Body of pancreas (tissue), 4 donors: ENCODE data around the gene LIN7B. TPM values are rescaled to one million over a fixed set of nuclear protein-coding genes. Genes with fewer than 3 reads are reported as not detected.

Experiments used
- ATAC-seq: fragments of 150-250 bp; one replicate; pipeline ENCODE4 v1.9.1; 2016
- DNase-seq, 4 donors: peaks; one replicate each; pipeline ENCODE4 v3.0.0-alpha.2; 2019
- H3K27ac ChIP-seq, 4 donors: fragments of 200-600 bp; sonication (generic); 1 replicate in 3 of 4; 2 replicates in 1 of 4; pipeline versions ENCODE4 v1.5.1 to v1.6.1; 2016 to 2019; ENCODE audit warnings: mild to moderate bottlenecking in 1 of 4, mixed read lengths in 1 of 4, moderate library complexity in 1 of 4
- H3K27me3 ChIP-seq, 2 donors: fragments of 200-600 bp; sonication (generic); one replicate each; pipeline ENCODE4 v1.6.0; 2016; ENCODE audit warnings: mild to moderate bottlenecking in 1 of 2
- H3K36me3 ChIP-seq, 2 donors: fragments of 200-600 bp; sonication (generic); replicated peaks in 1 of 2; 2 replicates each; pipeline ENCODE4 v1.5.1; 2016; ENCODE audit warnings: low read depth in 2 of 2; ENCODE audit not compliant: insufficient read depth in 1 of 2
- H3K4me1 ChIP-seq: fragments of 200-600 bp; sonication (generic); one replicate; pipeline ENCODE4 v1.6.0; 2016
- H3K4me3 ChIP-seq, 2 donors: fragments of 200-600 bp; sonication (generic); 1 replicate in 1 of 2; 2 replicates in 1 of 2; pipeline ENCODE4 v1.5.1; 2016 to 2019
- H3K9me3 ChIP-seq, 3 donors: fragments of 200-600 bp; sonication (generic); 1 replicate in 2 of 3; 2 replicates in 1 of 3; pipeline ENCODE4 v1.5.1; 2016
- POLR2A ChIP-seq, 3 donors: fragments of 450-650 bp; IDR thresholded peaks; one replicate each; pipeline ENCODE4 v1.6.1; 2016; ENCODE audit warnings: antibody characterized with exemption in 3 of 3, mild to moderate bottlenecking in 2 of 3
- WGBS, 2 donors: methylation state at CpG; one replicate each; pipeline ENCODE4 v1.1.5; 2017; 5-methylcytosine and 5-hydroxymethylcytosine counted together
- intact Hi-C: fragments of 100-400 bp; cut with DNase I; formaldehyde crosslinking; loops from one replicate; pipeline ENCODE4 v1.15.1; 2023
- total RNA-seq, 2 donors: library from RNA; depleted of rRNA; stranded (reverse); fragments of >200 nt; gene quantifications; one replicate each; pipeline ENCODE4 v1.1.0, GENCODE V29; 2016
- TF ChIP-seq, protein P1 (sequence below), 7 experiments: fragments of 450-650 bp in 4 of 7; fragments of 200-600 bp in 3 of 7; sonication (generic) in 3 of 7; IDR thresholded peaks; one replicate each; pipeline ENCODE4 v1.5.1; 2016 to 2019; ENCODE audit warnings: antibody characterized with exemption in 7 of 7

LIN7B gene
- total RNA-seq, 2 donors from 2014 or later, result 8.3 to 24.1 TPM

DNA sequence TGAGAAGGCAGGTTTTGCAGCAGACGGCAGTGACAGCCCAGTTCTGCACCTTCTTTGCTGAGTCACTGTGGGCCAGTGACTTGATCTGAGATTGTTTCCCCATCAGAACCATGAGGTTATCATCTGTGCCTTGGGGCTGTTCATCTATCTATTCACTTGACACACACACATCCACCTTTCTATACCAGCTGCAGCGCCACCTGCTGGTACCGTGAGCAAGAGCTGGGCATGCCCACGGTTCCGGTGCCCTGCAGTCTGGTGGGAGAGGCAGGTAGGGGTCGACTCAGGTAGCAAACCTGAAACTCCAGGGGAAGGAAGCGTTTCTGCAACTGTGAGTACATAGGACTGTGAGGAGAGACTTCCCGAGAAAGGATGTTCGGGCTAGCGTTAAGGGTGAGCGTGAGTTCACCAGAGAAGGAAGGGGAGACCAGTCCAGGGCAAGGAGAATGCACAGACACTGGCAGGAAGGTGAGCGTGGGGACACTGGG, 7.5 kb upstream of the LIN7B start:
- intact Hi-C loops, result no loop called here
- peak; percentile 51 to 67 (median 55) for DNase-seq
- Histone ChIP-seq H3K4me1 (peaks cover 8% of the 10 kb centered on the region), H3K27ac (no peak overlapping the region), H3K36me3 (peaks cover 7 to 14% of the 10 kb centered on the region in 2 donors), H3K27me3 (no peaks in the 10 kb centered on the region), H3K4me3 (no peak overlapping the region), H3K9me3 (no peaks in the 10 kb centered on the region)
- TF ChIP-seq POLR2A (IDR thresholded peaks at IDR 0.05), result no peak
- TF ChIP-seq, protein P1, sequence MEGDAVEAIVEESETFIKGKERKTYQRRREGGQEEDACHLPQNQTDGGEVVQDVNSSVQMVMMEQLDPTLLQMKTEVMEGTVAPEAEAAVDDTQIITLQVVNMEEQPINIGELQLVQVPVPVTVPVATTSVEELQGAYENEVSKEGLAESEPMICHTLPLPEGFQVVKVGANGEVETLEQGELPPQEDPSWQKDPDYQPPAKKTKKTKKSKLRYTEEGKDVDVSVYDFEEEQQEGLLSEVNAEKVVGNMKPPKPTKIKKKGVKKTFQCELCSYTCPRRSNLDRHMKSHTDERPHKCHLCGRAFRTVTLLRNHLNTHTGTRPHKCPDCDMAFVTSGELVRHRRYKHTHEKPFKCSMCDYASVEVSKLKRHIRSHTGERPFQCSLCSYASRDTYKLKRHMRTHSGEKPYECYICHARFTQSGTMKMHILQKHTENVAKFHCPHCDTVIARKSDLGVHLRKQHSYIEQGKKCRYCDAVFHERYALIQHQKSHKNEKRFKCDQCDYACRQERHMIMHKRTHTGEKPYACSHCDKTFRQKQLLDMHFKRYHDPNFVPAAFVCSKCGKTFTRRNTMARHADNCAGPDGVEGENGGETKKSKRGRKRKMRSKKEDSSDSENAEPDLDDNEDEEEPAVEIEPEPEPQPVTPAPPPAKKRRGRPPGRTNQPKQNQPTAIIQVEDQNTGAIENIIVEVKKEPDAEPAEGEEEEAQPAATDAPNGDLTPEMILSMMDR (IDR thresholded peaks at IDR 0.05), result peak; percentile 51 to 71 (median 63)
- 49 to 62% methylated on average over 11 to 12 of the region's 12 CpGs for WGBS, 2 donors
- peak; percentile 60 for ATAC-seq

DNA sequence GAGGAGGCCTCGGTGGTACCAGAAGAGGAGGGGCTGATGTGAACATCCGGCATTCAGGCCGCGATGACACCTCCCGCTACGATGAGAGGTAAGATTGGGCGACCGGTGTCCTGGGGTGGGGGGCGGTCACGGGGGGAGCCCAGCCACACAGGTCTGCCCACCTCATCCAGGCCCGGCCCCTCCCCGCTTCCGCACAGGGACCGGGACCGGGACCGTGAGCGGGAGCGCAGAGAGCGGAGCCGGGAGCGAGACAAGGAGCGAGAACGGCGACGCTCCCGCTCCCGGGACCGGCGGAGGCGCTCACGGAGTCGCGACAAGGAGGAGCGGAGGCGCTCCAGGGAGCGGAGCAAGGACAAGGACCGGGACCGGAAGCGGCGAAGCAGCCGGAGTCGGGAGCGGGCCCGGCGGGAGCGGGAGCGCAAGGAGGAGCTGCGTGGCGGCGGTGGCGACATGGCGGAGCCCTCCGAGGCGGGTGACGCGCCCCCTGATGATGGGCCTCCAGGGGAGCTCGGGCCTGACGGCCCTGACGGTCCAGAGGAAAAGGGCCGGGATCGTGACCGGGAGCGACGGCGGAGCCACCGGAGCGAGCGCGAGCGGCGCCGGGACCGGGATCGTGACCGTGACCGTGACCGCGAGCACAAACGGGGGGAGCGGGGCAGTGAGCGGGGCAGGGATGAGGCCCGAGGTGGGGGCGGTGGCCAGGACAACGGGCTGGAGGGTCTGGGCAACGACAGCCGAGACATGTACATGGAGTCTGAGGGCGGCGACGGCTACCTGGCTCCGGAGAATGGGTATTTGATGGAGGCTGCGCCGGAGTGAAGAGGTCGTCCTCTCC, 6.3 kb upstream of the LIN7B start:
- Histone ChIP-seq H3K4me1 (peaks cover 8% of the 10 kb centered on the region), H3K9me3 (no peaks in the 10 kb centered on the region), H3K36me3 (peaks cover 6 to 7% of the 10 kb centered on the region in 2 donors), H3K27me3 (no peaks in the 10 kb centered on the region), H3K4me3 (no peak overlapping the region), H3K27ac (no peak overlapping the region)
- 94 to 97% methylated on average over 86 to 93 of the region's 93 CpGs for WGBS, 2 donors
- no peak for DNase-seq
- ATAC-seq, result no peak
- TF ChIP-seq POLR2A (IDR thresholded peaks at IDR 0.05), result no peak
- intact Hi-C loops, result no loop called here

DNA sequence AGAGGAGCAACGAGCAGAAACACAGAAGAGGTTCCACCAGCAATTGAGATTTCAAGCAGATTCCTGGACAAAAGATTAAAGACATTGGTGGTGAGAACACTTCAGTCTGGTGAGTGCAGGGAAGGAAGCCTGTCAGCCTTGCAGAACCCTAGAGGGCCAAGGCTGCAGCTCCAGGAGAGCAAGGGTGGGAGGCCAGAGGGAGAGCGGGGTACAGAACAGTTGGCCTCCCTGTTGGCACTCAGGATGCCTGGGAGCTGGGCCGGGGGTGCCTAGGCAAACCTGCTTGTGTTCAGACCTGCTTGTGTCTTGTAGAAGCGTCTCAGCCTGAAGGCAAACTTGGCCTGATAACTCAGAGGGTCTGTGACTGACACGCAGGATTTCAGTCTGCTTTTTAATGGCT, 5.1 kb upstream of the LIN7B start:
- Histone ChIP-seq H3K4me1 (peaks cover 13% of the 10 kb centered on the region), H3K9me3 (no peaks in the 10 kb centered on the region), H3K36me3 (peaks cover 5 to 7% of the 10 kb centered on the region in 2 donors), H3K4me3 (no peak overlapping the region), H3K27ac (no peak overlapping the region), H3K27me3 (no peaks in the 10 kb centered on the region)
- ATAC-seq, result no peak
- WGBS, 2 donors, result 79 to 87% methylated on average over 5 of the region's 5 CpGs
- no peak for TF ChIP-seq POLR2A (IDR thresholded peaks at IDR 0.05)
- TF ChIP-seq, protein P1 (IDR thresholded peaks at IDR 0.05), result no peak
- no peak for DNase-seq
- intact Hi-C loops, result no loop called here

DNA sequence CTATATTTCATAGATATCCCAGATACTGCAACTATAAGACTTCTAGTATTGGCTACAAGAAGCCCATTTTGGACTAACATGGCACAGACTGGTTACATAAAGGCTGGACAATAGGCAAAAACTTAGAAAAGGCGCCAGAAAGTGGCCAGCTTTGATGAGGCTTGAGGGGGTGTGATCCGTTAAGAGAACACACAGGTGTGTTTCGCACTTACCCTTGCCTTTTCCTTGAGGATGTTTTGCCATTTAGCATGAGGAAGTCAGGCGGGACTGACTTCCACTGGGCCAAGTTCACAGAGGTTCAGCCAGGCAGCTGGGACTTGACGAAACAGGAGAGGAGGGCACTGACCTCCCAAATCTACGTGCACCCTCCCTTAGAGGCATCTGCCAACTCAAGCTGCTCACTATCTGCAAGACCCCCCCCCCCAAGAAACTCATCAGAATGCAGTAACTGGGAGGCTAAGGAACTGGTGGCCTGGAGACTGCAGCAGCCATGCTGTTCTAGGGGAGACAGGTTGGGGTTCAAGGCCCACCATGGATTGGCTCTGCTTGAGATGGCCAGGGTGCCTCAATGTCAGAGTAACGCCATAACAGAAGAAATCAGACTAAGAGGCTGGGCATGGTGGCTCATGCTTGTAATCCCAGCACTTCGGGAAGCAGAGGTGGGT, 4.5 kb upstream of the LIN7B start:
- TF ChIP-seq, protein P1 (IDR thresholded peaks at IDR 0.05), result no peak
- no peak for TF ChIP-seq POLR2A (IDR thresholded peaks at IDR 0.05)
- H3K36me3 ChIP-seq, result peaks cover 4 to 5% of the 10 kb centered on the region in 2 donors
- DNase-seq (no peak), ATAC-seq (no peak)
- intact Hi-C loops, result loop anchor here (5.0 kb wide), 1 partner anchor 38 kb away; no protein-coding TSS in a partner anchor
- H3K4me3 ChIP-seq, result no peak overlapping the region
- H3K27me3 ChIP-seq, result no peaks in the 10 kb centered on the region
- 81 to 89% methylated on average over 8 of the region's 8 CpGs for WGBS, 2 donors
- no peaks in the 10 kb centered on the region for H3K9me3 ChIP-seq
- H3K27ac ChIP-seq, result no peak overlapping the region
- H3K4me1 ChIP-seq, result peaks cover 14% of the 10 kb centered on the region

DNA sequence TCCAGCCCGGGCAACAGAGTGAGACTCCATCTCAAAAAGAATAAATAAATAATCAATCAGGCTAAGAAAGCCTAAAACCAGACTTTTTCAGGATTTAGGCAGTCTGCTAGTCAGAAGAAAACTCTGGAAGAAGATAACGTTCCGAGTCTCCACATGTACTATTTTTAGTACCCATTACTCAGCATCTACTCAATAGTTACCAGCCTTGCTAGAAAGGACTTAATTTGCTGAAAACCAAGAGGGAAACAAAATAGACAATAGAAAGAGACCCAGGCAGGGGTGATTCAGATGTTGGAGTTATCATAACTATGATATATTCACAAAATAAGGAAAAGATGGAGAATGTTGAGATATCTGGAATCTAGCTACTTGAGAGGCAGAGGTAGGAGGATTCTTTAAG, 3.6 kb upstream of the LIN7B start:
- TF ChIP-seq POLR2A (IDR thresholded peaks at IDR 0.05), result no peak
- TF ChIP-seq, protein P1 (IDR thresholded peaks at IDR 0.05), result no peak
- 29 to 37% methylated on average over 3 of the region's 3 CpGs for WGBS, 2 donors

More for the DNA sequence above, 3.6 kb upstream of the LIN7B start:
- Histone ChIP-seq H3K36me3 (peaks cover 0 to 5% of the 10 kb centered on the region in 2 donors), H3K4me3 (no peak overlapping the region), H3K4me1 (peaks cover 14% of the 10 kb centered on the region), H3K27me3 (no peaks in the 10 kb centered on the region), H3K27ac (no peak overlapping the region), H3K9me3 (no peaks in the 10 kb centered on the region)
- DNase-seq (no peak), ATAC-seq (no peak)
- intact Hi-C loops, result loop anchor here (5.0 kb wide), 1 partner anchor 37 kb away; no protein-coding TSS in a partner anchor
